ENCODE measurements around the gene TMED7.

Gene TMED7

DNA sequence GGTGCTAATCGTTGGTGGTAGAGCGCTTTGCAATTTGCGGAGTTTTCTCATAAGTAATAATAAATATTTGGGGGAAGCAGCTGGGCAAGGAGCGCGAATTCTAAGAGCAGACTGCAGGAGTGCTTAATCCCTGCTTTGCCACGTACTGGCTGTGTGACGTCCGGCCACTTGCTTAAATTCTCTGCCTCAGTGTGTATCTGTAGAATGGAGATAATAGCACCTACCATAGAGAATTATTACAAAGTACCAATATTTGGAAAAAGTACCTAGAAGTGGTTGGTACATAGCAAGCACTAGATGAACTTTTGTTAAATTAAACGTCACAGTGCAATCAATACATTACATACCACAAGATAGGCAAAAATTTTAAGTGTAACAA, 598 bp upstream of the TMED7 start:
- no peak for DNase-seq

DNA sequence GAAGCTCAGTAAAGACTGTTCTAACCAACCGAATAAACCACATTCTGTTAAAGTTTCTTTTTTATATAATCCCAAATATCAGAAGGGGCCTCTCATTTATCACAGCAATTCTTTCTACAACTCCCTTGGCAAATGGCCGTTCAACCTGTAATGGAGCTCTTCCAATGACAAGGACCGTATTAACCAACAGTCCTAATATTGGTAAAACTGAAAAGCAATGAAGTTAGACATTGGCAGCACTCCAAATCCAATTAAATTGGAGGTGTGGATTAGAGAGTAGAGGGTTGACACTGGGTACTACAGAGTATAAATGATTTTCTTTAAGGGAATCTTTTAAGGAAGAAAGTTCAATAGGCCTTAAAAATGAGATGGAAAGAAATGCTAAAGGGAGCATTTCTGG, 842 bp downstream of the TMED7 start:
- no peak for DNase-seq

DNA sequence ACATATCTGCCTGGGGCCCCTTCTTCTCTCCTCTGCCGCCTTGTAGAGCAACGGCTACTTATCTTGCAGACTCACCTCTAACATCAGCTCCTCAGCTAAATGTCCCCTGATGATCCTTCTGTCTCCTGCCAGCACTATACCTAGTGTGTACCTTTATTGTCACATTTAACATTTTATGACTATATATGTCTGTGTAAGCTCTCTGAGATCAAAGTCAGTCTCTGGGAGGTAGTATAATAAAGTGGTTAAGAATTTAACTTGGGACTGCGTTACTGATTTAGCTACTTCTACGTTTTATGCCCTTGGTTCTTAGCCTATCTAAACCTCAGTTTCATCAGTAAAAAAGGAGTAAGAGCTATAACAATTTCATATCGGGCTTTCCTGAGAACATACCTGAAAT, 2.2 kb downstream of the TMED7 start:
- no peak for DNase-seq

DNA sequence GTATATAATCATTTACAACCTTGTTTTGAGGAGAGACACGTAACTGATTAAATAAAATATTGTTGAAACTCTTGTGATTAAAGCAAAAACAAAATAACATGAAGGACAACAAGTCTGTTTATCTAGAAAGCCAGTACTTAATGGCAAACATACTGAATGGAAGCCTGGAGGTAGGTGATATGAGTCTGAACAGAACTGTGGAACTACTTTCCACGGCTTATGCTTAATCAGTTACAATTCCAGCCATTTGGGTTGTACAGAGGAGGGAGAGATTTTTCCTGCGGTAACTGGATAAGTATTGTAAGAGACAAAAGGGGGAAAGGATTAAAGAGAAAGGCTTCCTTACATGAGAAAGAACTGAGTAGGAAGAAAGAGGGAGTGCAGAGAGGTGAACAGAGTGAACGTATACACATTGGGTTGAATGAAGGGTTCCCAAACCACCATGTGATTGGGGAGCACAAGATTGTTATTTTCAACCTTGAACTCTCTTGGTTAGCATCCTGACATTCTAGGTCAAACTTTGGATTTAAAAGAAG, 4.4 kb downstream of the TMED7 start:
- no peak for DNase-seq

DNA sequence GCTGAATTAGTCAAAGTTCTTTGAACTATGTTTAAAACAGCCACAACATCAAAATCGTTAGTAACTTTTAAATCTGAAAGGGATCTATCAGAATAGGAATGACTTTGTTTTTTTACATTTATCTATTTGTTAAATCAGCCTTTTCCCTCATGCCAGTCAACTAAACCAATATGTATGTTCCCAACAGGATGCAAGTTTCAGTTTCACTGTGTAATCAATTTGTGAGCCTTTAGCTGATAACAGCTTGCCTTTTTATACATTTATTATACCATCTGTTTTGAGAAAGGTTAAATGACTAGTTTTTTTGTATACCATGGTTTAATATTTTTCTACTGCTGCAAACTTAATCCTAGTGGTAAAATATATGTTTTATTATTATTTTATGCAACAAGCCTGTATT, 8.9 kb downstream of the TMED7 start:
- DNase-seq, result no peak

DNA sequence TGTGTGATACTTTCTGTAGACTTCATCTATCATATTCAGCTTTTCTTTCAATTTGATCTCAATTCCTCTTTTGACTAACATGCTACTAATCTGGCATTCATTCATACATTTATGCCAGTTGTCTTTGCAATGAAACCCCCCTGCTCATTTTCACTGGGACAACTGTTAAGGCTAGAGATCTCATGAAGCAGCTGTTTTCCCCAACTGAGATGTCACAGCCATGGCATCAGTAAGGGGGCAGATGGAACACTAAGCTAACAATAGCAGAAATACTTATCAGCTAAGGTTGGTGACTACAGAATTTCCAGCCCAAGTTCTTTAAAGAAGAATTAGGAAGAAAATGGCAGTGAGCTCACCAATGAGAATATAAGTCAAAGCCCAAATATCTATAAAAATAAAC, 9.4 kb downstream of the TMED7 start:
- DNase-seq, result no peak

DNA sequence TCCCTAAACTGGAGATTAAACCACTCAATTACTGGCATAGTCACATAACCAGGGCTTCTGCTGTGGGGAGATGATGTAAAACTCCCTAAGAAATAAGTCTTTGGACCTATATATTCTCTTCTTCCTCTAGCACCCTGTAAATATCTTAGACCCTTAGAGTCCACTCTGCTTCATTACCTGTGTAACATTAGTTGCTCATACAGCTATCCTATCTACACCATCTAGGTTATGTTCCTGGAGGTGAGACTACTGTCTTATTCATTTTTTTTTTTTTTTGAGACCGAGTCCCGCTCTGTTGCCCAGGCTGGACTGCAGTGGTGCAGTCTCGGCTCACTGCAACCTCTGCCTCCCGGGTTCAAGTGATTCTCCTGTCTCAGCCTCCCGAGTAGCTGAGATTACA, 14.0 kb downstream of the TMED7 start:
- DNase-seq, result no peak

DNA sequence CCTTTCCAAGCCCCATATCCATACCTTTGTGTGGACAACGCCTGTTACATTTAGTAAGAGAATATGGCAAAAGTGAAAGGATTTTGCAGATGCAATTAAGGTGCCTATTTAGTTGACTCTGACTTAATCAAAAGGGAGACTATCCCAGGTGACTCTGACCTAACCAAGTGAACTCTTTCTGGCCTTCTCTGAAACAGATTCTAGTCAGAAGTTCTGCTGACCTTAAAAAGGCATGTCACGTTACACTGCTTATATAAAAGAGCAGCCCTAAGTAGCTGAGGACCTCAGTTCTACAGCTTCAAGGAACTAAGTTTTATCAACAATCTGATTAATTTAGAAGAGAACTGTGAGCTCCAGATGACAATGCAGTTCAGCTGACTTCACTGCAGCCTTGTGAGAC, 17.9 kb downstream of the TMED7 start:
- DNase-seq, result no peak

DNA sequence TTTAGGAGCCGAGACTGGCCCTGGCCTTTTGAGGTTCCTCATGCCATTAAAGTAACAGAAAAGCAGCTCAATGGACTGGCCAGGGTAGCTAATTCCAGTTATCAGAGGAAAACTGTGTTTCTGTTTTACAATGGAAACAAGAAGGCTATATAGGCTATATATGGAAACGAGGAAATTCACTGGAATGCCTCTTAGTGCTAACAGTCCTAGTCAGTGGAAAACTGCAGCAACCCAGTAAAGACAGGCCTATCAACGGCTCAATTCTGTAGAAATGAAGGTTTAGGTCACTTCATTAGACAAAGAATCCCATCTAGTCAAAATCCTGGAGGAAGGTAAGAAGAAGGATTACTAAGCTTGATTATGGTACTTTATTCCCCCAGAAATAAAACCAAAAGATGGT, 20.4 kb downstream of the TMED7 start:
- DNase-seq, result no peak

DNA sequence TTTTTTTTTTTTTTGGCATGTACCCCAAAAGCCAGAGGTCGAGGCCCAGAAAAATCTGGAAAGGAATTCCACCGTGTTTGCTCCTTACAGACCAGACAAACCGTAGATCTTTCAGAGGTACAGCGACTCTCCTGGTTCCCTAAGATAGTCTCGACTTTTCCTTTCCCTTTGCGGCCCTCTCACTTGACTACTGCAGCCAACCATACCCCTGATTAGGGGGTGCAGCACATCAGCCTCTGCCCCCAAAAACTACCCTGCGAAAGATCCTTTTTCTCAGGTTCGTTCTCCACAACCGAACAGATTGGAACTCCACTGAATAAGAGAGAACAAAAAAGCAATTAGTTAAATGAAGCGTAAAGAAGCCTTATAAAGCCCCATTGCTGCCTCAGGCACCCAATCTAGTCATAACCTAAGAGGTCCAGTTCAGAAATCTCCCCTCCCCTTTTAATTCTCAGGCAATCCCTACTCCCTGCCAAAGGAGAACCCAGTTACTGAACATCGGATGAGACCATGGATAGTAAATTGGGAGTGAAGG, 23.2 kb downstream of the TMED7 start:
- no peak for DNase-seq

DNA sequence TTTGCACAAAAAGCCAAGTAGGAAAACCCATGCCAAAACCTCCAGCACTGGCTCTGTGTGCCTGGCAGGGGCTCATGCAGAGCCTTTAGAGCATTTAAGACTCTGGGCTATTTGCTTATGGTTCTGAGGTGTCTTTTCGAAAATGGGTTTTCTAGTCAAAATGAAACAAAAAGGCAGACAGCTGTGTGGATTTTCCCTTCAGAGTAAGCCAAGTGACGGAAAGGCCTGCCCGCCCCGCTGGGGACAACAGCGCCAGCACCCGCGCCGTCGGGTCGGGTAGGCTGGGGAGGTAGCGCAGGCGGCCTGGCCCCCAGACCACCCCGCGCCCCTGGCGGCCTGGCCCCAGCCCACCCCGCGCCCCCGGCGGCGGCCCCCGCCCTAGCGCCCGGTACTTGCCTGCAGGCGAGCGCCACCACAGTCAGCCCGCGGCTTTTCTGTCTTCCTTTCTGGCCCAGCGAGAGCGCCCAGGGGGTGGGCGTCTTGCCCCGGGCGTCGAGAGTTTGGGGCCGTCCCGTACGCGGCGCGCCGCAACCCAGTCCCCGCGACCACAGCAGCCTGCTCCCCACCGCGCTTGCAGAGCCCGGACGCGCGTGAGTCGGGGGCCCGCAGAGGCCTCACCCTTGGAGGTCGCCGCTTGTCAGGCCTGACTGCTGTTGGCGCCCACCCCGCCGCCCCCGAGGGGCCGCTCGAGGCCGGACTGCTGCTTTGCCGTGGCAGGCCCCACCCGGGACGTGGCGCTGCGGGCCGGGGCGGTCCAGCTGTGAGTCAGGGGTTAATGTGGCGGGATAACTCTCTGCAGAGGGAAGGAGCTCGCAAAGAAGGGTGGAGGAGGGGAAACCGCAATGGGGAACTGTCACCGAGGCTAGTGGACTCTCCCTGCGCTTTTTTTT, 23.9 kb downstream of the TMED7 start, which contains the start of gene TICAM2:
TSS of gene TICAM2 (minus strand) at position 779 of the 890 bp plus-strand sequence. CDS start 21,223 bp downstream, outside the sequence.
- DNase-seq, result no peak

DNA sequence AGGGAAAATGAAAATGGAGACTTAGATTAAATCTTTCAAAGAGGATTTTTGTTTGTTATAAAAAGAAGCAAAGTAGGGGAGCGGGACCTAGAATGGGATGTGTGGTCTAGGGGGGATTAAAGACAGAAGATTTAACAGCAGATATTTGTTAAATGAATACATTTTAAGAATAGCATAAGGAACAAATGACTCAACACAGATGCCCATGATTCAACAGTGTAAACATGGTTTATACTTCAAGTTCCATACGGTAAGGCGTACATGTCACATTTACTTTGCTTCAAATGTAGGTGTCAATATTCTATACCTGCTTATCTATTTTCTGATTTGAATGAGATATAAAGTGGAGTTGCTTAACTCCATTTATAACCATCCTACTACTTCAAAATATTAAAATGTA, 25.1 kb downstream of the TMED7 start:
- no peak for DNase-seq

DNA sequence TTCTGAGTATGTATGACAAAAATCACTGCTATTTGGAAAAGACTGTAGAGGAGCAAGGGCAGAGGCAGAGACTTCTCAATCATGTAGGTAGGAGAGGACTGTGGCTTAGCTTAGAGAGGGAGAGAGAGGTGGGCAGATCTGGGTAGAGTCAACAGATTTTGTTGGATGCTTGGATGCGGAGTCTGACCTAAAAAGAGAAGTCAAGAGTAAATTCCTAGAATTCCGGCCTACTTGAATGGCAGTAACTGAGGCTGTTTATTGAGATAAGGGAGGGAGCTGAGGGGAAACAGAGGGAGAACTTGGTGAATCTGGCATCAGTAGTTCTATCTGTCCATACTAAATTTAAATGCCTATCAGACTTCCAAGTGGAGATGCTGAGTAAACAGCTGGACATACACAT, 25.9 kb downstream of the TMED7 start:
- no peak for DNase-seq

DNA sequence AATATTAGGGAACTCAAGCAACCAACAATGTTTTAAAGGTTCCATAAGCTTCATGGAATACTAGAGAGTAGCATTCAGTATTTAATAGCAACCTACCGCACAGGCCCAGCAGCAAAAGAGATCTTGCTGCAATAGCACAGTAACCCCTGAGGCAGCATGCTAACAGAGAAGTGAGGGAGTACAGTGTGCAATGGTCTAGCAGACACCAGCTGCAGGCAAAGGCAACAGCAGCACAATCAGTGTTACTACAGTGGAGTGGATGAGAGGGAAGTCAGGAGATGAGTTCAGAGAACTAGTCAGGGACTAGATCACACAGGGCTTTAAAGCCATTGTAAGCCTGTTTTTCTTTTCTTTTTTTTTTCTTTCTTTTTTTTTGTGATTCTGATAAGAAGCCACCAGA, 26.3 kb downstream of the TMED7 start:
- DNase-seq, result no peak

DNA sequence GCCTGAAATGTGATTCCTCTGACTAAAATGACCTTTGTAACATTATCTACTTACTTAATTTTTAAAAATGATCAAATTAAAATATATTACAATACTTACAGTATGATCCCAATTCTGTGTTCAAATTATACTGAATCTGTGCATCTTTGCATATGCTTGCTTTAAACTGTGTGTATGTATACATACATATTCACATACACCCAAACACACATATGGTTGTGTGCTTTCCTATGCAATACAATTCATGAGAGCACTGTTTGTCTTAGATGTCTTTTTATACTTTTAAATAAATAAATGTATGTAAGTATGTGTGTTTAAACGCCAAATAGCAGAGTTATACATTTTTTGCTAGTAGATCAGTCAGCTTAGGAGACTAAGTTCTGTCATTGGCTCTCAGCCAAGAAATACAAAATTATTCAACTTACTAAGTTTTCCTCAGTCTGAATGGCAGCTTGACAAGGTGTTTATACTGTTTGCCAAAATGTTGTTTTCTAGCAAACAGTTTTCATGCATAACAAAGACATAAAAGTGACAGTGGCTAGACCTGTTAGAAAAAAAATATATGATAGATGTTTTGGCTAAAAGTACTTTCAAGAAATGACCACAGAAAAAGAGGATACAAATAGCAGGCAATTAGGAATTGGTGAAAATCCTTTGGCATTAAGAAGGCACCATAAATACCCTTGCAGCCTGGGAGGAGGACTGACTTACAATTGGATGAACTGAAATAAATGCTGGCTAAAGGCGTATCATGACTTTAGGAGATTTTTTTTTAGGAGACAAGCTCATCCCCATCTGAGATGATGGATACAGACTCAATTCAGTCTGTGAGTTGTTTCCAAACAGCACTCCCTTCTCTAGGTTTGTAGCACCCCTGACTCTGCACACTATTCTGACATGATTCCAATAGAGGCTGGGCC, 31.4 kb downstream of the TMED7 start:
- DNase-seq, result no peak

DNA sequence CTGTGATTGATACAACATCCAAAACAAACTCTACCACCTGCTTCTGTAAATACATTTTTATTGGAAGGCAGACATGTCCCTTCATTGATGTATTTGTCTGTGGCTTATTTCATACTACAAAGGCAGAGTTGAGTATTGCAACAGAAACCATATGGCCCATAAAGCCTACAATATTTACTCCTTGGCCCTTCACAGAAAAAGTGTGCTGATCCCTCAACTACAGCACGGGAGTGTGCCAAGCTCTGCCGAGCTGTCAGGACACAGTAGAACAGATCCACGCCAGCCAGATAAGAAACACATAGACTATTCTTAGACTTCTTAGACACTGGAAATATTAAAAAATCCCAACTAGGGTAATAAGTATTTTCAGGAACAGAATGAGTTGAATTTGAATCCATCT, 36.8 kb downstream of the TMED7 start:
- DNase-seq, result no peak

DNA sequence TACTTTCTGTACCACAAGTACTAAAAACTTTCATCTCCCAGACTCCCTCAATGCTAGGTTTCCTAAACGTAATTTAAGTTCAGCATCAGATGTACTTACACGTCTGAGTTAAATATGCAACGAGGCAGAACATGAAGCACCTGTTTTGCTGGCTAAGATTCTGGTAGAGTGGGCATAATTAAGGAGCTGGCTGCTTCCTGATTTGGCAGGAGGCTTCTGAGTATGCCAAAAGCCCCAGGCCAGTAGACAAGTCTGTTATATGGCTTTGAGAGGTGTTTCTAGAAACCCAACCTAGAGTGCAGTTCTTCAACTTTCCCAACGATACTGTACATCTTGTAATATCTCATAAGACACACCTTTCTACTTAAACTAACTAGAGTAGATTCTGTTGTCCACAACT, 37.2 kb downstream of the TMED7 start:
- DNase-seq, result no peak

DNA sequence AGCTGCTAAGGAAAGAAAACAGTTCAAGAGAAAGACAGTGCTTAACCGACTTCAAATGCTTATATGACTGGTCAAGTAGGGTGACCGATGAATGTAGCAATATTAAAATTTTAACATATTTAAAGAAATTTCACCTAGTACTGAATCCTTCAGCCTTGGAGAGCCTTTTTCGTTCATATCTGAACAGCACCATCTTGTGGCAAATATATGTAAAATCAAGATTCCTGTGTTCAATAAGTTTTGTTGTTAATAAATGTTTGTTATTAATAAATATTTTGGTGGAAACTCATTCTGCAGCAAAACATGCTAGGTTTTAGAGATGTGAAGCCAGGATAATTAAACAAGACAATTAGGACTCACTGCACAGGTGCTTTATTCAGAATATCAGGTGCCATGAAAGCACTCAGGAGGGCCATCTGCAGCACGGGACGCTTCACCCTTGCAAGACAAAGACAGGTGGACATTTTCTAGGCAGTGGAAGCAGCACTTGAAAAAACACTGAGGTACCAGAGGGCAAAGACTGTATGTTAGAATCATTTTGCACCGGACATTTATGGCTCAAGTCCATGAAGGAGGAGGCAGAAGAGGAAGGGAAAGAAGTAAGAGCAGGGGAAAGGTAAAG, 39.2 kb downstream of the TMED7 start:
- DNase-seq, result no peak

DNA sequence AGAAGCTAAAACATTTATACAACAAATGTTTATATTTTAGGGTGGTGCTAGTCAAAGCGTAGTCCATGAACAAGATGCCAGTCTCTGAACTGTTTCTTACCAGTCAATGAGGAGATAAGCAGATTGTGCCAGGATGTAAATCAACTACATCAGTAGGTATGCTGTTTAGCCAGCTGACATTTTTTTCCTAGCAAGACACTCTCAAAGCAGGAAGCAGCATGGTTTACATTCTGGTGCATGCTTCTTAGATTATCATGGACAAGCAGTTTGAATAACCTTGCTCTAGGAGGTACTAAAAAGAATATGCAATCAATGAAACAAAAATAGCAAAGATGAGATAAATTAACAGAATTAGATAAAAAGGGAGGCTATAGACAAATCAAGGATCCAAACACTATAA, 40.6 kb downstream of the TMED7 start:
- DNase-seq, result no peak

DNA sequence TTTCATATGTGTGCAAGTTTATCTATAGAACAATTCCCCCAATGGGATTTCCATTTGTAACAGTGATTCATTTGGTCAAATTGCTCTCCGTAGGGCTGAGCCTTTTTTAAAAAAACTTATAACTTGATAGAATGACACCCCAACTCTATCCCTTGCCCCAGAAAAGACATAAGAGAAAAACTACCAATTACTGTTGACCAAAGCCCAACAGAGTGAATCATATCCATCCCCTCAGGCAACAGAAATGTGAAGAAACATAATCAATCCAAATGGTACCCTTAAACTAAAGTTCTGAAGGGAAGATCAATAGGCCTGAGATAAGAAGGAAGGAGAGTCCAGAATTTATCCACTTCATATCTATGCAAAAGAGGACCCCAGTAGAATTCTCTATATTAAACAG, 41.3 kb downstream of the TMED7 start:
- DNase-seq, result no peak

DNA sequence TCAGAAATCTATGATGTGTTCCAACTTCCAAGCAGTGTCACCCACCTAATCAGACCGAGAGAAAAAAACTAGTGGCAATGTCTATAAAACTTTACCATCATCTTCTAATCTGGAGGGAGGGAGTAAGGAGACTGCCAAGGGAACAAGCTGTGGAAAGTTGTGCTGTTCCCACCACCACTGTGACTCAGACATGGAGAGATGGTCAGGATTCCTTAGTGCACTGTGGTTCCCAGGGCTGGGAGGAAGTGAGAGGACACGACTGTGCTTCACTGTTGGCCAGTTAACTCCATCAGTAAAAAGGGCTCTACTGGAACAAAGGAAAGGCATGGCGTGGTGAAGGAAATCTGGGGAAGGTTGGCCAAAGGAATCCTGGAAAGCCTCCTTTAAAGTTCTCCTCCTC, 42.4 kb downstream of the TMED7 start:
- DNase-seq, result no peak

DNA sequence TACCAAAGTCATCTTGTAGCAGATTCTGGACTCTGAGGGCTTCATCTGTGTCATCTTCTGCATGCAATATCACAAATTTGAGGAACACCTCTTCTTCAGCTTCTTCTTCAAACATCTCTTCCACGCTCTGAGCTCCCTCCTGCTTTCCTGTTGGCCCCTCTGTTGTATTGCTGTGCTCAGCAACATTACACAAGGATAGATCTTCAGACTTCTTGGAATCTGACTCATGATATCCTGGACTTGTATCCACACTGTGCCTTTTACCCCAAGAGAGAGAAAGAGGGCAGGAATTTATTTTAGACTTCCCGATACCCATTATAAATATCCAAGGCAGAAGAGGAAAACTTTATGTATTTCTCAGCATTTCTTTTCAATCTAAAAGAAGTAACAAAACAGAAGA, 44.9 kb downstream of the TMED7 start:
- DNase-seq, result no peak

DNA sequence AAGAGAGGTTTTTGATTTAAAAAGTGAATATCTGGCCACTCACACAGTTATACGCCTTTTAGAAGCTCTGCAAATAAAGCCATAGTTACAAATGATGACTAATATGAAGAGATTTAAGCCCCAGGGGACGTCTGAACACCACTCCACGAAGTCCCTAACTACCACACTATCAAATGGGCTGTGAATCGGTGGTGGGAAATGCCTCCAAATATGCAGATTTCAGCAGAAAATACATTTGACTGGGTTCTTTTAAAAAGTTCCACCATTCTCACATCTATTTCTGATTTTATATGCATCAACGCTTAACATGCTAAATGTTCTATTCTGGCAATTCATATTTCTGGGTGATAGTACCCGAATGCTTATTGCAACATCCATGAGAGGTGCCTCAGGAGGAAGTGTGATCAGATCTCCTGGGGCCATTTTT, 46.1 kb downstream of the TMED7 start:
- DNase-seq, result no peak

Data from NCI-H2081 treated with DMSO at 0.1 percent for 48 hours (cell line).